HUDEP-2 (cell line): ENCODE results near the gene F7.
A peak's percentile ranks its signal among the peaks of the same experiment; 100 is the strongest.
"Not testable (repeated sequence)": the region's sequence is repeated elsewhere in the genome, so short reads cannot be mapped to it uniquely, and the experiment has no call there.

Experiments used
- DNase-seq, 76 experiments: peaks; one replicate each; lab custom pipeline; 2025; ENCODE audit not compliant: unreplicated experiment in 76 of 76; lab: John Stamatoyannopoulos, UW

F7 gene

DNA sequence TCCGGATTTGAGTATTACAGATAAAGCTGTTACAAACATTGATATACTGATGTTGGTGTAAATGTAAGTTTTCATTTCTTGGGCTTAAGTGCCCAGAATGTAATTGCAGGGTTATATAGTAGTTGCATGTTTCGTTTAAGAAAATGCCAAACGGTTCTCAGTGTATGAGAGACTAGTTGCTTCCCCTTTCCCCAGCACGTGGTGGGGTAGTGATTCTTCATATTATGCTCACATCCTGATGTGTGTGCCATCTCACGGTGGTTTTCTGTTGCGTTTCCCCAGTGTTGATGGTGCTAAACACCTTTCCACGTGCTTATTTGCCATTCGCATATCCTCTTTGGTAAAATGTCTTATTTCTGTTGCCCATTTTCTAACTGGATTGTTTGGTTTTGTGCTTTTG lies 34.7 kb upstream of the F7 start:
- no peak for DNase-seq

DNA sequence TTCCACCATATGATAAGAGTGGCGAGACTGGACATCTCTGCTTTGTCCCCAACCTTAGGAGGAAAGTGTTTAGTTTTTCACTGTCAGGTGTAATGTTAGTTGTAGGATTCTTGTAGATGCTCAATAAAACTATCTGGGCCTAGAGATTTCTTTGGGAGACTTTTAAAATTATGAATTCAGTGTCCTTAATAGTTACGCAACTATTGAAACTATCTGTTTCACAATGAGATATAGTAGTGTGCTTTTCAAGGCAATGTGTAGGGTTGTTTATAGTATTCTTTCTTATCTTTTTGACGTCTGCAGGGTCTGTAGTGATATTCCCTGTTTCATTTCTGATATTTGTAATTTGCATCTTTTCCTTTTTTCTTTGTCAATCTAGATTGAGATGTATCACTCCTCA lies 33.2 kb upstream of the F7 start:
- DNase-seq: no peak

DNA sequence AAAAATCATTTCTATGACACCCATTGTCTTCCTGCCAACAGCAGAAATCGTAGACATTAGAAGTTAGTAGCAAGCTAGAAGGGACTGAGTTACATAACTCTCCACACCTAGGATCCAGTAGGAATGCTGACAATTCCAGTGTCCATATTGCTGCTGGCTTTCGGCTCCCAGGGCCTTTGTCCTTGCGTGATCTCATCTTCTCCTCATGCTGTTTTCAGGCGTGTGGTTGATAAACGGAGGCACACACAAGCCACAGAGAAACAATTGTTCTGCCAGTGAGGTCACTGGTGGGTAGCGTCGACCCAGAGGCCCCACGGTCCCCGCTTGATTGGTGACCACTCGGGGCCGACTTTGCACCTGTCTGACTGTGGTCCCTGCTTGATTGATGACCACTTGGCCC lies 31.6 kb upstream of the F7 start:
- no peak for DNase-seq

DNA sequence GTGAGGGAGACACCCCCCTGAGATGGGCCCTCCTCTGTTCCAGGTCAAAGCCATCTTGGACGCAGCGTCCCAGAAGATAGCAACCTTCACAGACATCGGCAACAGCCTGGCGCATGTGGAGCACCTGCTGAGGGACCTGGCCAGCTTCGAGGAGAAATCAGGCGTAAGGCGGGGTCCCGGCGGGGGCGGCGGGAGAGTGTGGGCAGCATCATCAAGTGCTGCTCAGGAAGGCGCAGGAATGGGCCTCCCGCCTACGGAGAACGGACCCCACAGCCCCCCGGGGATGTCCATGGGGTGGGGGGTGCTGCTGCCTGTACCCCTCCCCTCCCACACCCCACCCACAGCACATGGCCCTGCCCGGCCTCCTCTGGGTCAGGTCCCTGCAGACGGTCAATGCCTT lies 31.2 kb upstream of the F7 start:
- DNase-seq: no peak

DNA sequence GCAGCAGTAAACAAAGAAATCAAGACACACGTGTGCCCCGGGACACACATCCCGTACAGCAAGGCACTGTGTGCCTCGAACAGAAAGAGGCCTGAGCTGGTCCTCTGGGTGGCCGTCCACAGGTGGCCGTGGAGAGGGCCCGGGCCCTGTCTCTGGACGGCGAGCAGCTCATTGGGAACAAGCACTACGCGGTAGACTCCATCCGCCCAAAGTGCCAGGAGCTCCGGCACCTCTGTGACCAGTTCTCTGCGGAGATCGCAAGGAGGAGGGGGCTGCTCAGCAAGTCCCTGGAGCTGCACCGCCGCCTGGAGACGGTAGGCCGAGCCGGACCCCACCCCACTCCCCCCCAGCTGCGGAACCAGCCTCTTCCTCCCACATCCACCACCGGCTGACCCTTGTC lies 30.7 kb upstream of the F7 start:
- no peak for DNase-seq

DNA sequence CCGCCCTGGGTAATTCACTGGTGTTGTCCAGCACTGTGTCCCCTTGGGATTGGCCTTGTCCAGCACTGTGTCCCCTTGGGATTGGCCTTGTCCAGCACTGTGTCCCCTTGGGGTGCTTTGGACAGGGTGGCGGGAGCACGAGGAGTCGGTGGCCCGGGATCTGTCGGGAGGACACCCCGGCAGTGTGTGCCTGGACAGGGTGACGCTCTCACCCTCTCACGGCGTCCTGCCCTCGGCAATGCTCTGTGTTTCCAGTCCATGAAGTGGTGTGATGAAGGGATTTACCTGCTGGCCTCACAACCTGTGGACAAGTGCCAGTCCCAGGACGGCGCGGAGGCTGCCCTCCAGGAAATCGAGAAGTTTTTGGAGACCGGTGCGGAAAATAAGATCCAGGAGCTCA lies 29.9 kb upstream of the F7 start:
- no peak for DNase-seq

DNA sequence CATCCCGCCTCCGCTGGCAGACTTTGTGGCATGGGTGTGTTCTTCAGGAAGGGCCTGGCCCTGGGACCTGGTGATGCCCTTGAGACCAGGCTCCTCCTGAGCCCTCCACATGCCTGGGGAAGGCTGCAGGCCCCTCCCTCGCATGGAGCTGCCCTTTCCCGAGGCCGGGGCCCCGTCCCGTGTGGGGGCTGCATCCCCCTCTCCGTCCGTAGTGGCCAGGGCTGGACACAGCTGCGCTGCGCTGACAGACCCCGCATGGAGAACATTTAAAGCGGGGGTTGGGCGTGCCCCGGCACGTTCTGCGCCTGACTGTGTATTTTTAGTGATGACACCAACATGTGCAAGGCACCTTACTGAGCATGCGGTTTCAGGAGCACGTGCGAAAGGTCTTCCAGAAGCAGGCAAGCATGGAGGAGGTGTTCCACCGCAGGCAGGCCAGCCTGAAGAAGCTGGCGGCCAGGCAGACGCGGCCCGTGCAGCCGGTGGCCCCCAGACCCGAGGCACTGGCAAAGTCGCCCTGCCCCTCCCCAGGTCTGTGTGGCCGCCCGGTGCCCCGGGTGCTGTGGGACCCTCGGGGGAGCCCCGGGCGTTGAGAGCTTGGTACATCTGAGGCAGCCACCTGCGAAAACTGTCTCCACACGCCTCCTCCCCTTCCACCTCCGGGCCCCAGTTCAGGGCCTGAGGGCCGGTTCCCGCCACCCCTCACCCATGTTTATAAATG lies 28.8 kb upstream of the F7 start:
- DNase-seq: no peak

DNA sequence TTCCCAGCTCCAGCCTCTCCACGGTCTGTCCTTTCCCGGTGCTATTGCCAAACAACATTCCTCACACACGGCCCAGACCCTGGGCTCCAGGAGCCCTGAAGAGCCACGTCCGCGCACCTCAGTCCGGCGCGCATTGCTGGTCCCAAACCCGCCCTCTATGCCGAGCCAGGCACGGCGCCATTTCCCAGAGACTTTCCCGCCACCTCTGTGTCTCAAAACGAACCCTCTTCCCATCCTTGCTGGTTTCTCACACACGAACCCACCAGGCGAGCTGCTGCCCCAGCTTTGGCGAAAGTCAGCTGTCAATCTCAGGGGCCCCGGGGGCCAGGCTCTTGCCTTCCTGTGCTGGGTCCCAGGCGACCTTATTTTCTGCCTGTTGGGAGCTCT lies 28.0 kb upstream of the F7 start:
- DNase-seq: no peak

DNA sequence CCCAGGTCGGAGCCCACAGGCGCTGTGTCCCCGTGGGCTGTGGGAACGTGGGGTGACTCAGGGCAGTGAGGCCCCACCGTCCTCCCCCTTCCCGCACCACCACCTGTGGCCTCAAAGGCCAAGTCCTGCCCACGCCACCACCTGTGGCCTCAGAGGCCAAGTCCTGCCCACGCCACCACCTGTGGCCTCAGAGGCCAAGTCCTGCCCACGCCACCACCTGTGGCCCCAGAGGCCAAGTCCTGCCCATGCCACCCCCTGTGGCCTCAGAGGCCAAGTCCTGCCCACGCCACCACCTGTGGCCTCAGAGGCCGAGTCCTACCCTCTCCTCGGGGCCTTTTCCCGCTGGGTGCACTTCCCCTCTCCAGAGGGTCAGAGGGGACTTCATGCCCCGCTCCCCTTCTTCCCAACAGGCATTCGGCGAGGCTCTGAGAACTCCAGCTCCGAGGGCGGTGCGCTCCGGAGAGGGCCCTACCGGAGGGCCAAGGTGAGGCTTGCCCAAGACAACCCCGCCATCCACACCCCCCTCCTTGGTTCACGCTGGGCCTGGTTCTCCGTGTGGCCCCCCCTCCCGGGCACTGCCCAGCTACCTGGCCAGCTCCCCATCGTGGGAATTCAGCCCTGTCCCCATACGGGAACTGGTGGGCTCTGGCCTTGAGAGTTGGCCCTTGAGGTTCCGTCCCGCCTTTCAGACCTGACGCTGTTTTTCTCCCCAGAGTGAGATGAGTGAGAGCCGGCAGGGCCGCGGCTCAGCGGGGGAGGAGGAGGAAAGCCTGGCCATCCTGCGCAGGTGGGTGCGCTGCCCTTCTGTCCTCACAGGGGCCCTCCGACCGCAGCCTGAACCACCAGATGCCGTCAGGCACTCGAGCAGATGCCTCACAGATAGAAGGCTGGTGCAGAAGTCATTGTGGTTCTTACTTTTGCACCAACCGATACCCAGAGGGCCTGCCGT lies 27.4 kb upstream of the F7 start:
- no peak for DNase-seq

DNA sequence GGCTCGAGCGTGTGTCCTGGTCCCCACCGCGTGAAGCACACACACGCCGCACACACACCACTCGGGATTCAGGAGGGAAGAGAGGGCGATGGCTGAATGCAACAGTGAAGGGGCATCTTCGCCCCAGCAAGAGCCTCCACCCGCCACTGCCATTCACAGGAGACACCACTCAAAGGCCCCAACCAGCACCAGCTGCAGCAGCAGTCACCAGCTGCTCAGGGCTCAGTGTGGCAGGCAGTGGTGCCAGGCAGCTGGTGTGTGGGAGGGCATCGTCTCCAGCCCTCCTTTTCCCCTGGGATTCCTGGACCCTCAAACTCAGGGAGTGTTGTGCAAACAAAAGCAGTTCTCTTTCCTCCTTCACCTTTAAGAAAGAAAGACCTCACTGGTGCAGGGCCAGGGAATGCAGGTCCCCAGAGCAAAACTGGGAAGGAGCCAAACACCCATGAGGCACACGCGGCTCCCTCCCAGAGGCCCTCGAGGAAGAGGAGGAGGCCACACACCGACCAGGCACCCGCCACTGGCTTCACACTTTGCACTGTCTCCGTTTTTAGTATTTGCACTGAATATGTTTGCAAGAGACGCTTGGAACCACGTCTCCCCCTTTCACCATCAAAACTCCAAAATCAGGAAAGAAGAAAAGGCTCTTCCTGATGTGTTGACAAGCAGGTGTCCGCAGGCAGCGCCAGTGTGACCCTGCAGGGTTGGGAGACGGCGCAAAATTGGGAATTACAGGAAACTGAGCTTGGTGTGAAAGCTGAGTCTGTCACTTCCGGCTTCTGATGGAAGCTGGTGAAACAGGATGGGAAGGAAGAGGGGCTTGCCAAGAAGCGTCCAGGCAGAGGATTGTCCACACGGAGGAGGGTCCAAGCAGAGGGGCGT lies 26.4 kb upstream of the F7 start:
- DNase-seq: no peak

DNA sequence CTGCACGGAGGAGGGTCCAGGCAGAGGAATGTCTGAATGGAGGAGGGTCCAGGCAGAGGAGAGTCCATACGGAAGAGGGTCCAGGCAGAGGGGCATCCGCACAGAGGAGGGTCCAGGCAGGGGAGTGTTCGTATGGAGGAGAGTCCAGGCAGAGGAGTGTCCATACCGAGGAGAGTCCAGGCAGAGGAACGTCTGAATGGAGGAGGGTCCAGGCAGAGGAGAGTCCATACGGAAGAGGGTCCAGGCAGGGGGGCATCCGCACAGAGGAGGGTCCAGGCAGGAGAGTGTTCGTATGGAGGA lies 25.9 kb upstream of the F7 start:
- DNase-seq: not testable (repeated sequence)

DNA sequence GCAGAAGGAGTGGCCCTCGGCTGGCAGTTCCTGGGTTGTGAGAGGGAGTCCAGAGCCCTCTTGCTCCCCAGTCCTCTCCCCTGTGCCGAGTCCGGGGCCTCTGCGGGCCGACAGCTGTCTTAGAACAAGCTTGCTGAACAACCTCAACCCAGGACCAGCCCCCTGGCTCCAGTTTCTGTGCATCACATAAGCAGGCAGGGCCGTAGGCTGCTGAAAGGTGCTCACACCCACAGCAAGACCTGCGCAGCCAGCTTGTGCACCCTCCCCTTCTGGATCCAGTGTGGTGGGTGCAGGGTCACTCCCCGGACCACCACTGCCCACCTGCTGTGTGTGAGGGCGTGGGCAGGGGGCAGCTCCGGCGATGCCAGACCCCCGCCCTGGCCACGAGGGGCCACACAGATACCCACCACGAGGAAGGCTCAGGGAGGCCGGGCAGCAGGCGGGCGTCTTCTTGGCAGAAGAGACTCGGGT lies 25.2 kb upstream of the F7 start:
- DNase-seq: no peak

DNA sequence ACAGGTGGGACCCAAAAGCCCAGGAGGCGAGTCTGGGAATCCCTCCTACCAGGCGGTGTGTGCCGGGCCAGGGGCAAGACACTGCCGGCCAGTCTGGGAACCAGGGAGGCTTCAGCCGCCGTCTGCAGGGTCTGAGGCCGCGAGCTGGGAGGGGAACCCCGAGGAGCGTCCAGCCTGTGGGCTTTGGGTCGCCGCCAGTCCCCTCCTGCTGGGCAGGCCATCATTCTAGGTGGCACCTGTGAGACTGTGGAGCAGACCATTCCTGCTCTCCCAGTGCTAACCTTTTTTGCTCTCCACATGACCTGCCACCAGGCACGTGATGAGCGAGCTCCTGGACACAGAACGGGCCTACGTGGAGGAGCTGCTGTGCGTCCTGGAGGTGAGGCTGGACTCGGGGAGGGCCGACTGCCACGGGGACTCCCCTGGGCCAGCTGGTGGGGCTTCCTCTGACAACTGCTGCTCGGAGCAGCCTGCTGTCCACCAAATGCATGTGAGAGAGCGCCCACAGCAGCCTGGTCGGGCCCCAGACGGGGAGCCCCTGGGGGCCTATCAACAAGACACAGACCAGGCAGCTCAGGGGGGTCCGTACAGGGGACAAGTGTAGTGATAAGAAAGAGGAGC lies 24.6 kb upstream of the F7 start:
- DNase-seq: no peak

DNA sequence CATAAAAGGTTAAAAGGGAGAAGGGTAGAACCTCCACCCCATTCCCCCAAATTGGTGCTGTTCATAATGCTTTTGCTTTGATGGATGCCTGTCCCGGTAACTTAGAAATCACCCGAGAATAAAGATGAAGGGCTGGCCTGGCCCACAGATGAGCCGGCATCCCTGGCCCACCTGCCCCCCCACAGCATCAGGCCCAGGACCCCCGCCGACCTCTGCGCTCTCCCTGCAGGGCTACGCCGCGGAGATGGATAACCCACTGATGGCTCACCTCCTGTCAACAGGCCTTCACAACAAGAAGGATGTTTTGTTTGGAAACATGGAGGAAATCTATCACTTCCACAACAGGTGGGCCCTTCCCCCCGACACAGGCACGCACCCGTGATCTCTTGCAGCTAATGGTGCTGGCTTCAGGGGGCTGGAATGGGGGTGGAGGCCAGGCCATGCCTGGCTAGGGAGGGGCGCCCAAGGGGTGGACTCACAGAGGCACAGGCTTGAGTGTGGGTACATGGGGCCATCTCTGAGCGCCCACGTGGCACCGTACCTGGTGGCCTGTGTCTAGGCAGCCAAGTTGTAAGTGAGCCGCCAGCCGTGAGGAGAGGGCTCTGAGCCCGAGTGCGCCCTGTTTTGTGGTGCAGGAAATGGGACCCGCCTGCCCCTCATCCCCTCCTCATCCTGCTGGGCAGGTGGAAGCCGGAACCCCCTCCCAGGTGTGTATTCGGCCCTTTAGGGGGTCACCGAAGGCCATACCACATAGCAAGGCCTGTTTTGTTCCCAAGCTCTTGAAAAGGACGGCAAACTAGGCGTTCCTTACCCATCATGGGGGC lies 23.2 kb upstream of the F7 start:
- DNase-seq: no peak

DNA sequence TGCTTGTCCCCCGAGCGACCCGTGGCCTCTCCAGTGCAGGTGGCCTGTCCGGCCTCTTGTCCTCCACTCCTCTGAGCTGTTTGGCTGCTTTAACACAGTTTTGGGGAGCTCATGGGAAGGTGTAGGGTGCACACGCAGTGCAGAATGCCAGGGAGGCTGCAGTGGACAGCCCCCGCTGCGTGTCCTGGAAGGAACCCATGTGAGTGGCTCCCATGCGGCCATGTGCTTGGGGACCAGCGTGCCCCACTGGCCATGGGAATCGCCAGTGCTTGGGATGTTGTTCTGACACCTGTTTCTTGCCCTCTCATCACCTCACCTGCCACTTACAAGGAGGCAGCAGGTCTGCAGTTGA lies 22.6 kb upstream of the F7 start:
- no peak for DNase-seq

DNA sequence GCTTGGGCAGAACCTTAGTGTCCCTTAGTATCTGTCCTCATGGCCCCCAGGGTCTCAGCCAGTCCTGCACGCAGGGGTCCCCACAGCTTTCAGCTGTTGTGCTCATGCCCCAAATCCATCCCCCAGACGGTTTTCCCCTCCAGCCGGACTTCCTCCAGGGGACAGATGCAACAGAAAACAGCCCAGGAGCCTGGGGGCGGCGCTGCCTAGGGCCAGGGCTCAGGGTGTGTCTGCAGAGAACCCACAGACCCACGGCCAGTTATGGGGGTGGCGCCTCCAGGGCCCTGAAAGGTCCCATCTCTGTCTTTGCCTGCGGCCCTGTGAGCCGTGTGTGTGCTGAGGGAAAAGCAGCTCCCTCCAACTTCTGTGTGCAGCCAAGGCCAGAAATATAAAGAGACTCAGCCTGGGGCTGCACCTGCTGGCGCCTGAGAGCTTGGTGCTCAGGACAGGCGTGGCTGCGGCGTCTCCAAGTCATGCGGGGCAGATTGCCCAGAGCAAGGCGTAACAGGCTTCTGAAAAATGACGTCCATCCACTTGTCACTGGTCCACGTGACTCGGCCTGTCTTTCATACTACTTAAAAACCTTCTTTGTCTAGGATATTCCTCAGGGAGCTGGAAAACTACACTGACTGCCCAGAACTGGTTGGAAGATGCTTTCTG lies 22.1 kb upstream of the F7 start:
- peak in 32 of 76 experiments; percentile 3 to 82 (median 38) for DNase-seq

DNA sequence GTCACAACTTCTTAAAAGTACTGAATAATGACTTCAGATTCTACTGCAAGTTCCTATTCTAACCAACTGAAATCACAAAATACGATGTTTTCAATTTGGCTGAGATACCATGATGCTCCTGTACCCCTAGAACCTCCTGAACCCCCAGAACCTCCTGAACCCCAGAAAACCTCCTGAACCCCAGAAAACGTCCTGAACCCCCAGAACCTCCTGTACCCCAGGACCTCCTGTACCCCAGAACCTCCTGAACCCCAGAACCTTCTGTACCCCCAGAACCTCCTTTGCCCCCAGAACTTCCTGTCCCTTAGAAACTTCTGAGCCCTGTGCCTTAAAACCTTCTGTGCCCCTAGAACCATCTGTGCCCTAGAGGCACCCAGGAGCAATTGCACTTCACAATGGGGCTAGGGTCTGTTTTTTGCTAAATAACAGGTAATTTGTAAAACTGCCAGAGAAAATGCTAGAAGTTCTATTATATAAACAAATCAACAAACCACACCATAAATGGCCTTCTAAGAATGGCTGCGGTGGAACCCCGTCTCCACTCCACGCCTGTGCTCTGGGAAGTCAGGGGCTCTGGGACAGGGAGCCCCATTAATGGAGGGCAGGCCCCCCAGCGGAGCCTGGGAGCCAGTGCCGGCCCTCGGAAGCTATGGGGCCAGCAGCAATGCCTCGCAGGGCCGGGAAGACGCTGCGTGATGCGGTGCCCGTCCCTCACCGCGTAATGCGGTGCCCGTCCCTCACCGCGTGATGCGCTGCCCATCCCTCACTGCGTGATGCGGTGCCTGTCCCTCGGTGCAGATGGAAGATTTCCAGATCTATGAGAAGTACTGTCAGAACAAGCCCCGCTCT lies 21.3 kb upstream of the F7 start:
- no peak for DNase-seq

DNA sequence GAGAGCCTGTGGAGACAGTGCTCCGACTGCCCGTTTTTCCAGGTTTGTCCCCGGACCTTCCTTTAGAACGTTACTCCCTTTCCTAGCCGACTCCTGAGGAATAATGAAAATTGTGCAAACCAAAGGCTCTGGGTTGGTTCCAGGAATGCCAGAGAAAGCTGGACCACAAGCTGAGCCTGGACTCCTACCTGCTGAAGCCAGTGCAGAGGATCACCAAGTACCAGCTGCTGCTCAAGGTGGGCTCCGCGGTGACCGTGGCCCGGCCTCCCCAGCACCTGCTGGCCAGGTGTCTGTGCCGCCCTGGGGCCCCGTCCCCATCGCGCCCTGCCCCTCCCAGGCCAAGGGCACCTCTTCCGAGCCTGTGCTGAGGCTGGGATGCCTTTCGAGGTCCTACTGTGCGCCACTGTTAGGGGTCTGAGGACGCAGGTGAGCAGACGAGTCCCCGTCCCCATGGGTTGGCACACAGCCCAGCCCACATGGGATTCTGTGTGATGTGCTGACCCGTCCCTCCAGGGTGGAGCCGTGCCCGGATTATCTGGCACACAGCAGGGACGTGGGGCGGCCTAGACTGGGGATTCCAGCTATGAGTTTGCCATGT lies 20.5 kb upstream of the F7 start:
- DNase-seq: no peak
